Stimulated activated CD4-positive, alpha-beta T cell treated with anti-CD3 and anti-CD28 coated beads, Interleukin-4, amount 100 ng/mL, for 48 hours (primary cell): Measurements from ENCODE around the gene NGRN.

Experiments
- DNase-seq, 2 donors: peaks; one replicate each; pipeline ENCODE4 v3.0.0-alpha.2; 2020; ENCODE audit warnings: low read depth in 2 of 2

The NGRN gene

DNA sequence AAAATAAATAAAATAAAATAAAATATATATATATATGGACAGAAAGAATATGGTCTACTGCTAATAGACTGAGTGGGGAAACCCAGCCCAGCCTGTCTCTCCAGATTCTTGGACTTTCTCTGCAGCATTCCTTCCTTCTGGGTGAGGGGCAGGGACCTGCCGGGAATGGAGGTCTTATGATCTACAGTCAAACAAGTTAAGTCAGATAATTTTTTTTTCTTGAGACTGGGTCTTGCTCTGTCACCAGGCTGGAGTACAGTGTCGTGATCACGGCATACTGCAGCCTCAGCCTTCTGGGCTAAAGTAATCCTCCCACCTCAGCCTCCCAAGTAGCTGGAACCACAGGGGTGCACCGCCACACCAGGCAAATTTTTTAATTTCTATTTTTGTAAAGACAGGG is 53.1 kb downstream of the NGRN start:
- DNase-seq, result no peak

DNA sequence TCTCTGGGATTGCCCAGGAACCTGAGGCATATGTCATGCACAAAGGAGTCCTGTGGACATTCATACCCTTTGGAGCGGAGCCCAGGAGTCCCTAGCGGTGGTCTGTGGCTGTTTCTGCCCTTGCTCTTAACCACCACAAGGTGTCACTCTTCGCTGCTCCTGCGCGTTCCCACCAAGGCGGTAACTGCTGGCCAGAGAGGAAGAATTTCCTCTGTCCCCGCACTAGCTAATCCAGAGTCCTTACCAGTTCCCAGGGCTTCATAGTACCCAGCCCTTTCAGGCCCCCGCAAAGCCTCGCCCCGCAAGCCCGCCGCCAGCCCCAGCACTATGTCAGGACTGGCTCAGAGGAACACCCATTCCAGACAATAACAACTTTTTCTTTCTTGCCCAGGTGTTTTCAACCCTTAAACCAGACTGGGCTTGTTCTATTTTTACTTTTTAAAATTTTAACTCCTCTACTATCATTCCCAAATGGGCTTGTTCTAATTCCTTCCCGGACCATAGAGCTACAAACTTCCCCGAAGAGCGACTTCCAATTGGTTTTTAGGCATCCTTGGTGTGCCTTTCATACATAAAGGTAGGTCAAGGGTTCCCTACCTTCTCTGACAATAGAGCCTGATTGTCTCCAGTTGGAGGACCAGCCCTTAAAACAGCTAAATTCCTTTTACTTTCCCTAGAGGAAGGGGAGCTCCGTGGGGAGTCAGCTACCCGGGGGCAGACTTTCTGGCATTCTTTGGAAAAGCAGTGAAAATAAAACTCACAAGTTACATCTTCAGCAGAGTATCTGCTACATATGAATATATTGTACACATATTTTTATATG is 54.8 kb downstream of the NGRN start:
- DNase-seq, result peak; percentile 38 to 40

DNA sequence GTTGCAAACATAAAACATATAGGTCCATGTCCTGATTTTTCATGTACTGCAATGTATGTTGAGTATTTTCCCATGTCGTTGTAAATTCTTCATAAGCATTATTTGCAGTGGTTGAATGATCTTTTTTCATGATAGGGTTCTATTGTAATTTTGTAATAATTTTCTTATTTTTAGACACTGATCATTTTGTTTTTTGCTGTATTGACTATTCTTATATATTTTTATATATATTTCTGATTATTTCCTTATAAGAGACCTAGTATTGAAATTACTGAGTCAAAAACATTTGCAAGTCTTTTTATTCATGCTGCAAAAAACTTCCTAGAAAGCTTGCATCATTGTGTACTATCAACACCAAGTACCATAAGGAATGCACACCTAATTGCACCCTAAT is 55.4 kb downstream of the NGRN start:
- DNase-seq, result no peak
